ENCODE results near the gene CCKAR. TPM values are rescaled to one million over a fixed set of nuclear protein-coding genes. Genes with fewer than 3 reads are reported as not detected.

CCKAR gene
- polyA plus RNA-seq, 10 donors = 0.09 to 0.37 (median 0.15) TPM; not detected in 5

DNA sequence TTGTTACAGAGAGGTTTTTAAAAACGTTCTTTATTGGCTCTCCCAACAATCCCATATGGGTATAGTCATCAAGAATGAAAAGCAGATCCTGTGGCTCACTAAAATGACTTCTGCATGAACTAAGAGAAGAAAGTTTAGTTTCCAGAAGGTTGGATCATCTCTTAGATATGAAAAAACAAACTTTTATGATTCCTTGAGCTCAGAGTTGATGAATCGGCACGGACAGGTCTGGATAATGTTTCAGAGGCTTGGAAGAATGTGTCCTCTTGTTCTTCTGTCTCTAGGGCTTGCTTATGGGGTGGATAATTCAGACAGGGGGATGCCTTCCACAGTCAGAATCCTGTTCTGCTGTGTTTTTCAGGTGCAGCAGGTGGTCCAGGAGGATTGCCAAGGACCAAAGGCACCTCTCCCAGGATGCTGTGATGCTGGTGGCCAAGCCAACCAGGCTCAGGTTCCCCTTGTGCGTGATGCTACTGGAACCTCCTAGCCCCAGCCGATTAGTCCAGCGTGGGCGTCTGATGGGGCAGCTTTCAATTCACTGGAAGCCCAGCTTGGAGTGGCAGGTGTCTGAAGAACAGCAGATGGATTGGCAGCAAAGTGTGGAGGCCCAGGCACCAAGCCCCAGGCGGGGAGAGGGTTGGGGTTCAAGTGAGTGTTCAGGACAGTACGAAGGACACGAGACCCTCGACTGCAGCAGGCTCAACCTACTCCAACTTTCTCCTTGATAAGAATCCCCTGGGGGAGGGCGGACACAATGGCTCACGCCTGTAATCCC, 30.3 kb downstream of the CCKAR start:
- DNase-seq = no peak

DNA sequence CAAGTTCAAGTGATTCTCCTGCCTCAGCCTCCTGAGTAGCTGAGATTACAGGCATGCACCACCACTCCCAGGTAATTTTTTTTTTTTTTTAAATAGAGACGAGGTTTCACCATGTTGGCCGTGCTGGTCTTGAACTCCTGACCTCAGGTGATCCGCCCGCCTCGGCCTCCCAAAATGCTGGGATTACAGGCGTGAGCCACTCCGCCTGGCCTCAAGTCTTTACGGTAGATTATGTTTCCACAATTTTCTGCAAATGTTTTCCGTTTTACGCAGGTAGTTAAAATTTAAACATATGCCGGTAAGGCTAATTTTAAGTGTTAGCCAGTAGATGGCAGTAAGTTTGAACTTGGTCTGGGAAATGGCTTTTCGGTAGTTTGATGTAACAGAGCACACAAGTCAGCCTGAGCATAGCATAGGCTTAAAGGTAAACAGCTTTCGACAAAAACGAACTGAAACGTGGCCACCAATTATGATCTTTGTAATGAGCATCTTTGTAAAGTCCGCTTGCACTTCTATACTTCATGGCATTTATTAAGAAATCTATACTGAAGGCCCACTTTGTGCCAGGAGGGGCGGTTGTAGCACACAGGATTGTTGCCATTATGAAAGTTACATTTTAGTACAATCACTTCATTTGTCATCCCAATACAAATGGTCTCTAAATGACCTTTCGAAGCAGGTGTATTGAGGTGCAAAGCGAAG, 31.1 kb downstream of the CCKAR start:
- peak; percentile 38 to 69 (median 53) for DNase-seq

DNA sequence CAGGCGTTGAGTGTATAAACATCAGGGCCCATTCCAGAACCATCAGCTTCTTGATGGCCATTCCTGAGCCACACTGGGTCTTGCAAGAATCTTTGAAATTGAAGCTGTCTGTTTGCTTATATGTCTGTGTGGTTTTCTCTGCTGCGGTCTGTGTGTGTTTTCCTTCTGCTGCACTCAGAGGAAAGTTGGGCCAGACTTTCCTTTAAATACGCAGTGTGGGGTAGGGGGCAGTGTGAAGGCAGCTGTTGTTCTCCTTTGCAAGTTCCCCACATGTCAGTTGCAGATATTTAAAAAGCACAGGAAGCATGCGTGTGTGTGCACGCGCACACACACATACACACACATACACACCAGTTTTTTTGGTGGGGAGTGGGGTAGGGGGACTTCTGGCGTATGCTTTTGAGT, 32.1 kb downstream of the CCKAR start:
- DNase-seq = peak in 1 of 3 donors; percentile 48

DNA sequence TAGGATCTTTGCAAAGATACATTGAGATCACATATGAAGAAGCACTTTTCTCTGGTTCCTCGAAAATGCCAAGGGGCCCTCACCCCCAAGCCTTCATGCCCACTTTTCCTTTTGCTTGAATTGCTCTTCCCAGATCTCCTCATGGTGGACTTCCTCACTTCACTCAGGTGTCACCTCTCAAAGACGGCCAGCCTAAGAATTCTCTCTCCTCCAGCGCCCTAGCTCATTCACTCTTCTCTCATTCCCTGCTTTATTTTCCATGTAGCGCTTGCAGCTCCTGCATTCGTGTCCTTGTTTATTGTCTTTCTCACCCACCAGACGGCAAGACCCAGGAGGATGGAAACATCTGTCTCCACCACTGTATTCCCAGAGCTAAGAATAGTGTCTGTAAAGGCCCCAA, 32.9 kb downstream of the CCKAR start:
- no peak for DNase-seq

DNA sequence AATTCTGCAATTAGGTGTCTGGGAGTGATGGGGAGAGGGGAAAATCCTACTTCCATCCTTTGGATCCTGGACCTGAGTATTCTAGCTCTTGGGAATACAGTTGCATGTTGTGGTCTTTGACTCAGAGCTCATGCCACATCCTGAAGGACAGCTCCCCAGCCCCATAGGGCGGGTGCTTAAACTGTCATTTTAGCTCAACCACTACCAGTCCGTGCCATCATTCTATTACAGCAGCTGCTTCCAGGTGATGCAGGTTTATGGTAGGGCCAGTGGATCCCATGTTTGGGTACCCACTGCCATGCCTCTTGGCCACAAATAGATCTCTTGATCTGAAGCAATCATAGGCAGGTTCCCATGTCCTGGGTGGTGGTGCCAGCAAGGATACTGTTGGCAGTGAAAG, 34.7 kb downstream of the CCKAR start:
- DNase-seq = no peak

DNA sequence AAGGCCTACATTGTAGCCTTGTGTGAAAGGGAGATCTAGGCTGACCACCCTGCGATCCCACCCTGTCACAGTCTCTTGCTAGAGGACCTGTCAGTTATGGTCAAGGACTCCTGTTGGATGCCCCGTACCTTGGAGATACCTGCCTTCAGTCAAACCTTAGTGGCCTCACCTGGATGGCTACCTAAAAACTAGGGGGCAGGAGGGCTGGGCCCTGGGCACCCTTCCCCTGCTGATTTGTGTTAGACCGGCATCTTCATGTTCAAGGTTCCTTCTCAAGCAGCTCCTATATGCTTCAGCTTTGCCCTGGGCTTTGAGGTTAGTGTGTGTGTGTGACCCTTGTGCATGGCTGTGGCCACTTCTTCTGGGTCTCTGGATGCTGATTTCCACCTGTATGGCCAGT, 35.3 kb downstream of the CCKAR start:
- no peak for DNase-seq

DNA sequence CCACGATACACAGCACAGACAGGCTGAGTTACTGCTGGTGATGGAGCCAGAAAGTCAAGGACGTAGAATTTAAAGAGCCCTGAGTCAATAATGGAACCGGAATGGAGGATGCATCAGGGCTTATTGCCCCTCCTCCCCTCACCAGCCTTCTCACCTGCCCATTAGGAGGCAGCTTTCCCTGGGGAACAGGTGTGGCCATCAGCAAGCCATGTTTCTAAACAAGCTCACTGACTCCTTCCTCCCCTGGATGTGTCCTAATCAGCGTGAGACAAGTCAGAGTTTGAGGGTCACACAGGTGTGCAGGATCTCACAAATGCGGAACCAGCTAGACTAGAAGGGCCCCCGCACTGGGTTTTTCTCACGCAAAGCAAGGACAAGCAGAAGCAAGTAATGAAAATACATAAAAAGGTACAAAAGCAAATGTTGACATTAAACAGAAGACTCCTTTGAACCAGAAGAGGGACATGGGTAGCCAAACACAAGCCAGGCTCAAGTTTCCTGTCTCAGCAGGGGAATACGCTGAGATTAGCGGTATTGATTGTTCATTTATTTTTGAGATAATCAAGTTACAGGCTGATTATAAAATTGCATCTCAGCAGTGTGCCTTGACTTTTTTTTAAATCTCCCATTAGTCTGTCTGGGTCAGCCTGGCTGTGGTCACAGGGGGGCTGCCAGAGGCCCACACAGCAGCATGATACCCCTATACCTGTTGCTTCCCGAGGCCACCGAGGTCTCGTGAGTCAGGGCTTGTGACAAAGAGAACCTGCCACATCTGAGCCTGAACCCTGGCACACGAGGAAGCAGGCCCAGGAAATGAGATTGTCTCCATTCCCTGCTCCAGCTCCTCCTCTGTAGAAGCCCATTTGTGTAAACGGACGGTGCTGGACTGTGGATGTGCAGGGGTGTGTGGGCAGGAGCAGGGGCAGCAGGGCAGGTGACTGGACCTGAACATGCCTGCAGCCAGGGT, 37.4 kb downstream of the CCKAR start:
- no peak for DNase-seq

DNA sequence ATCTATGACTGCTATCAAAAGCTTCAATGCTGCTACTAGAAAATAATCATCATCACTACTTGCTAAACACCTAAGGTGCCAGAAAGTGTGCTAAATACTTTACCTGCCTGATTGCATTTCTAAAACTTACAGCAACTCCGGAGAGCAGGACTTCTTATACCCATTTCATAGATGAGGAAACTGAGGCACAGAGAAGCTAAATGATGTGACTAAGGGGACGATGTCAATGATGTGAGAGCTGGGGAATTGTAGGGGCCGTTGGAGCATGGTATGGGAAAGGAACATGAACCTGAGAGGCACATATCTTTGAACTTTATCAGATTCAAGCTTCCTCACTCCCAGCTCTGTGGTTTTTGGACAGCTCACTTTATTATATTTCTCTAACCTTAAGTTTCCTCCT, 38.7 kb downstream of the CCKAR start:
- no peak for DNase-seq

DNA sequence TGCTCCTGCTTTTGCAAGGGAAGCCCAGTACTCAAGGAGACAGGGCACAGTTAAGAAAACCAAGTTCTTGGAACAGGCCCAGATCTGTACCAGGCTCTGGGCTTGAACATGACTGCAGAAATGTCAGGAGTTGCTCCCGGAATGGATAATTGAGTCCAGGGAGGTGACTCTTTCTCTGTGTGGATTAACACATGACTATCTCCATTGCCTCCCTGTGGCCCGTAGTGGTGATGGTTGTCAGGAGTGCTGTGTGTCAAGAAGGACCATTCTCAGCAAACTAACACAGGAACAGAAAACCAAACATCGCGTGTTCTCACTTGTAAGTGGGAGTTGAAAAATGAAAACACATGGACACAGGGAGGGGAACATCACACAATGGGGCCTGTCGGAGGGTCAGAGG, 39.9 kb downstream of the CCKAR start:
- DNase-seq = no peak

DNA sequence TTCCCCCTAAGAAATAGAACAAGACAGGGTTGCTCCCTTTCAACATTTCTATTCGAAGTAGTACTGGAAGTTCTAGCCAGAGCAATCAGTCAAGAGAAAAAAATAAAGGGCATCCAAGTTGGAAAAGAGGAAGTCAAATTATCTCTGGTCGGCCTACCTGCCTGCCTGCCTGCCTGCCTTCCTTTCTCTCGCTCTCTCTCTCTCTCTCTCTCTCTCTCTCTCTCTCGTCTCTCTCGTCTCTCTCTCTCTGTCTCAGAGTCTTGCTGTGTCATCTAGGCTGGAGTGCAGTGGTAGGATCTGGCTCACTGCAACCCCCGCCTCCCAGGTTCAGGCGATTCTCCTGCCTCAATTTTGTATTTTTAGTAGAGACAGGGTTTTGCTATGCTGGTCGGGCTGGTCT, 42.9 kb downstream of the CCKAR start:
- DNase-seq = no peak

DNA sequence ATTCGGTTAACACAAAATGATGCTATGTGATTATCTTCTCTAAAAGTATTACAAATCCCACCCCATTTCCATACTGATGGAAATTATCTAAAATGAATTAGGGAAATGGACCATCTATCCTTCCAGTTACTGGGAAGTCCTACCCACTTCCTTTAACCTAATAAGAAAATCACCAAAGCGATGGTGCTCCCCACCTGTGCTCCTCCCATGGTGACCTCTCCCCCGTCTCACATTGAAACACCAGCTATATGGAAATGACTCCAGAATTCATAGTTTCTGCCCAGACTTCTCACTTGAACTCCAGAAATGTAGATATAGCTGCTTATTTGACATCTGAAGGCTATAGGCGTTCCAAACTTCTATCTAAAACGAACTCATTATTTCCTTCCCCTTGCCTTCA, 48.5 kb downstream of the CCKAR start:
- DNase-seq = no peak

DNA sequence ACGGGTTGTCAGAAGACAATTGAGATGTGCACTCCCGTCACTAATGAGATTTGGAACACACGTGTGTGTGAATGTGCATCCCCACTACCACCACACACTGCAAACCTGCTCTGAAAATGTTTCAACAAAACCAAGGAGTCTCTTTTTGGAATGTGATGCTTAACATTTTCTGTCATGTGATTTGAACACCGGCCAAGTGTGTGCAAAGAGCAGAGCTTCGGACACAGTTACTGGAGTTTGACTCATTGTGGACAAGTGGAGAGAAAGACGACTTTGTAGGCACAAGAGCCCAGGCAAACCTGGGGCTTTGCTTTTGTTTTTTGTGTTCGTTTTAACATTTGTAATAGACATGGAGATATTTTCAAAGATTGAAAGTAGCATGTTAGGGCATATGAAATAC, 49.2 kb downstream of the CCKAR start:
- DNase-seq = peak in 1 of 3 donors; percentile 30

DNA sequence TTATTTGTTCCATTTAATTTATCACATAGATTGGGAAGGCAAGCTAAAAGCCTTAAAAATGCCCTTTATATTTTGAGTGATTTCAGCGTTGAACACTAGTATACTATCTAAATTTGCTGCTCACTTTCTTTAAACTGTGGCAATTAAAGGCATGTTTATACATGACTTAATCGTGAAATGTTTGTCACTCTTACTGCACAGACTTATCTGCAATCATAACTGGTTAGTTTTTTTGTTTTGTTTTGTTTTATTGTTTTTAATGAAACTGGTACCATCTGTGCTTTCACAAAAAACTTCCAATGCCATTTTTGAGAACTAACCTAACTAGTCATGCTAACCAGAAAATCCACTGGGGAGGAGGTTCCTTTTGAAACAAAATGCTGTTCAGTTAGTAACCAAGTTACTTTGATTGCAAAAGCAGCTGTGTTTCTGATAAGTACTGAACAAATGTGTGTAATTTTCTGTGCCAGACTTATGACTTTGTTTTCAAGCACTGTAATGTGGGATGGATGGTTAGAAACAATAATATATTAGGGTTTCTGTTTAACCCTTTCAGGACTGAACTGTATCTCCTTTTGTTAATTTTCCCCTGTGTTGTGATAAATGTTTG, 56.1 kb downstream of the CCKAR start:
- no peak for DNase-seq

DNA sequence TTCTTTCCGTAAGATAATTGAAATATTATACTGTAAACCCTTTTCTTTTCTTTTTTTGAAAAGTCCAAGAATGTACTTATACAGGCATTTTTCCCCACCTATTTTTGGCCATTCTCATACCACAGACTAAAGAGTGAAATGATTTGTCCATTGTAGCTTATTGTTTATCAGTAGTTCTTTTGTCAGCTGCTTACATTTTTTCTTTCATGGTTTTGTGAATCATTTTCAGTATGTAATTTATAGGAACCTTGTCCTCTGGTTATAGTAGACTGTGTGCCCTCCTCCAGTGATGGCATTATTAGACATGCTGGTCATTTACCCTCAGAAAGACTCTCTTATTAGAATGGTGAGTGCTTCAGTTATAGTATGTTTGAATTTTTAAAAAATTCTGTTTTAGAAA, 56.7 kb downstream of the CCKAR start:
- no peak for DNase-seq

DNA sequence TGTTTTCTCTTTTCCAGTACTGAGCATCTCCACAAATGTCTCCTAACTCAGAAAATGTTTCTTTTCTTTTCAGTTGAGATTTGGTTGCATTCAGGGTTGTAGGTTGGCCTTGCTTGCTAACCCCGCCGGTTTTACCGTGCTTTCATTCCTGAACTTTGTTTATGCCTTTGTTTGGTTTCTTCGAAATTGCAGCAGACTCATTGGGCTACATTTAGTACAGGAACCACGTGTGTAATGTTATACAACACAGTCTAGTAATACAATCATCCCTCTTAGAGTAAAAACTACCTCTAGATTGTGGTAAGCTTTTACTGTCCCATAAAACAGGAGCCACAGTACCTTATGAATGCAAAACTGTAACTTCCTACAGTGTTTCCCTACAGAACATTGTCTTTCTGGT, 57.9 kb downstream of the CCKAR start:
- no peak for DNase-seq

DNA sequence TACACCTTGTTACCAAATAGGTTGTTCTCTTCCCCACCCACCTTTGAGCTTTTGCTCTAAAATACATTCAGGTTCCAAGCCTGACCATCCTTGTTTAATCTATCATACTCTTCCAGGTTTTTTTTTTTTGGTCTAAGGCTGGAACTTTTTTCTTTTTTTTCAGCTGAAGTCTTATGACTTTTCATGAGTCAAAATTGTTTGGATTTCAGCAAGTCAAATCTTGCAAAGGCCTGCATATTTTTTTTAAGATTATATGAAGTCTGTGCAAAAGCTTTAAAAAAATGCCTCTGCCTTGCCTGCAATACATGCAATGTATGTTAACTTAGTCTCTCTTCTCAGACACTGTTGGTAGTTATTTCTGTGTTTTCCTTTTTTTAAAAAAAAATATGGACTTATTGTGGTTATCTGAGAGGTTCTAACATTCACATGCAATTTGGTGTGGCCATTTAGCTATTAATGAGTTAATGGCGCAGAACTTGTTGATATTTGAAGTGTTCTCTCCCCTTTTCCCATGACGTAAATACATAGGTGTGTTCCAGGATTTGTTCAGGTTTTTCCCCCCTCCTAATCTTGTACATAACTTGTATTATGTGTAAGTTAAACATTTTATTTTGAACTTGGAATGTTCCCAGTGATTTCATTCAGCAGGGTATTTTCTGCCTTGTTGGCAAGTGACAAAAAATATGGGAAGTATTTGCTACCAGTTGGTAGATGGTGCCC, 58.7 kb downstream of the CCKAR start:
- no peak for DNase-seq

Other genes starting within 250 kb of the CCKAR start
- gene RBPJ, start 169.5 kb downstream of the CCKAR start, polyA plus RNA-seq (ENCODE audit: insufficient read length in 10 of 10) = 10 to 100 TPM; 62.8 to 98.9 (median 77.5) TPM
- gene TBC1D19, start 93.6 kb upstream of the CCKAR start, polyA plus RNA-seq (ENCODE audit: insufficient read length in 10 of 10) = 10 to 100 TPM in 6 of 10 donors, 1 to 10 TPM in 4; 8.5 to 13.7 (median 11.4) TPM